ENCODE data around the gene SHISA9.
"Not testable (repeated sequence)": the region's sequence is repeated elsewhere in the genome, so short reads cannot be mapped to it uniquely, and the experiment has no call there.

Gene SHISA9

GRCh38 chr16:12900599-12901203, 697 bp upstream of the SHISA9 start:
- DNase-seq, result no peak

DNA sequence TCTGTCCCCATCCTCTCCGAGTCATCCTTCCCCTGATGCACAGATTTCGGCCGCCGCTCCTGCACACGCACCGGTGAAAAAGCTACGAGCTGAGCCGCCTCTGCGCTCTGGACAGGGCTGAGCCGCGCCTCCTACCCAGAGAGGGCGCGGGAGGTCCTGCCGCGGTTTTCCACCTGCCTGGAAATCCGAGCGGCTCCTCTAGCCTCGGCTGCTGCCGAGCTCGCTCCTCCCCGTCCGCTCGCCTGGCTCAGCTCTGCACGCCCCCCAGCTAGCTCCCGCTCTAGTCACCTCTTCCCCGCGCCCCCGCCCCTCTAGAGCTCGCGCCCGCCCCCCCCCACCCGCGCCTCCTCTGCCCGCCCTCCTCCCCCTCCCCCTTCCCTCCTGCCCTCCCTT, 198 bp upstream of the SHISA9 start:
- no peak for DNase-seq

- no peak for DNase-seq
These were observed 1.3 kb downstream of the SHISA9 start for GRCh38 chr16:12902511-12903372.

- DNase-seq, result no peak
These were observed 2.3 kb downstream of the SHISA9 start for GRCh38 chr16:12903407-12904328.

DNA sequence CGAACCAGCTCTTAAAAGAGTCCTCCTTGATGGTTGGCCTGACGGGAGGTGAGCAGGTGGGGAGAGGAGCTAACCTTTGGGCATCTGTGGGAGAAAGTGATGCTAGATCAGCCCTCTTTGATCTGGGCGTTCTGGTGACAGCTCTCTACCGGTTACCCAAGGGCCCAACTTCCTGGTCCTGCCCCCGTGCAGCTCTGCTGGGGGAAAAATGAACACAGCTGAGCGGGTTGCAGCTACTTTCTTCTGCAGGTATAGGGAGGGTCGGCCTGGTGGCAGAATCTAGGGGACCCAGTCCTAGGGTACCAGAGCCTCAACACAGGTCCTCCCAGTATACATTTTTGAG, 2.9 kb downstream of the SHISA9 start:
- DNase-seq, result no peak

DNA sequence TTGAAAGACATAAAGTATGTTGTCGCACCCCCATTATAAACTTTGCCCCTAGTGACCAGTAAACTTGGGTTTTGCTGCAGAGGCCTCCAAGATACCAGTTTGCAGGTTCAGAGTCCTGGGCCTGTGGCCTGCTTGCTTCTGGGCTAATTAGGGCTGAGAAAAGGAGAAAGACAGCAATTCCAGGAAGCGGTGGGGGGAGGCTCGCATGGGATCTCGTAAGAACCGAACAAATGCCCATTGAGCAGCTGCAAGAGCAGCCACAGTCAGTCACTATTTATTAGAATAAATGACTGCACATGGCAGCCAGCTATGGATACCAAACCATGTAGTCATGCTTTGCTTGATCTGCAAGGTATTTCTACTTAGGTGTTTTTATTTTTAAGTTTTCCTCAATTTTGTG, 4.9 kb downstream of the SHISA9 start:
- no peak for DNase-seq

GRCh38 chr16:12906765-12907516, 5.5 kb downstream of the SHISA9 start:
- no peak for DNase-seq

DNA sequence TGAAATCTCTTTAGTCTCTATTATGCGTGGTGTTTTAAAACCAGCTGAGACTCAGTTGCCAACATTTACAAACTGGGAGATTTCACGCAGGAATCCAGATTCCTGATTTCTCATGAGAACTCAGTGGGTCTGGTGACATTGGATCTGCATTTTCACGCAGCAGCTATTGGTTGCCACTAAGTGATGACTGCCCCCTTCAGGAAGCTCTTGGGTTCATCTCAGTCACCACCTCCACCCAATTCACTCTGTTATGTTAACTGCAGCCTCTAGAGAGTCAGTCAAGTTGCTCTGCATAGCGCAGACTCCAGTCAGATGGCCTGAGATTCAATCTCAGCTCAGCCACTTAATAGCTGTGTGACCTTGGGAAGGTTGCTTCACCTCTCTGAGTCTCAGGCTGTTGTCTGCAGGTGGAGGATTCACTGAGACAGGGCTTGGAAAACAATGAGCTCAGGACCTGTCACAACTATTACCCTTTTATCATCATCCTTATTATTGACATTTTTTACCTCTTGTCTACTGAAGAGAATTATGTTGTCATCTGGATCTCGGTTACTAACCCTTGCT, 6.4 kb downstream of the SHISA9 start:
- no peak for DNase-seq

DNA sequence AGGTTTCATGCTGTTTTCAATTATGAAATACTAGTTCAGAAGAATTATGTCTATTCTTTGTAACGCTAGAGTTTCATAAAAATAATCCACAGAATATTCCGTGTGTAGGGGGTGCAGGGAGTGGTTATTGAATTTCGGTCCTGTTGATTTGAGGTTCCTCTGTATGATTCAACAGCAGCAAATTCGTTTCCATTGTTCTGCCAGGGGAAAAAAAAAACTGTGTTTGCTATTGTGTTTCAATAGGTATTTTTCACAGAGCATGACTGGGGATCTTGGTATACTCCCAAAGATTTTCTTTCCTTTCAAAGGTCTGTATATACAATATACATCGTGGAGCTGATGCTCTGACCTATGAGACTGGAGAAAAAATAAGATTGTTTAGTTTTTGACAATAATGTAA, 15.8 kb downstream of the SHISA9 start:
- no peak for DNase-seq

GRCh38 chr16:12917653-12918052, 16.3 kb downstream of the SHISA9 start:
- DNase-seq, result no peak

DNA sequence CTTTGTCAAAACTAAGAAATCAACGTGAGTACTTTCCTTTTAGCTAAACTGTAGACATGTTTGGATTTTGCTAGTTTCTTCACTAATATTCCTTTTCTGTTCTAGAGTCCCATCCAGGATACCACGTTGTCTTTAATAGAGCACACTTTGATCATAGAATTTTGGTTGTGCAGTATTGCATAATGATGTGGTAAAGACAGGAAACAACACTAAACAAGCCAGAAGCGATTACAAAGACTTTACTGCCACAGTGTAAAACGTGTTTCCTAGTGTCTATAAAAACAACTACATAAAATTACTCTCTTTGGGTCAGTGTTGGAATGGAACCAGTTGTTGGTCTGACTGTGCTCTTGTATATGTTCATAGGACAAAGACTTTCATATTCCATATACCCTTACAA, 19.3 kb downstream of the SHISA9 start:
- DNase-seq, result no peak

DNA sequence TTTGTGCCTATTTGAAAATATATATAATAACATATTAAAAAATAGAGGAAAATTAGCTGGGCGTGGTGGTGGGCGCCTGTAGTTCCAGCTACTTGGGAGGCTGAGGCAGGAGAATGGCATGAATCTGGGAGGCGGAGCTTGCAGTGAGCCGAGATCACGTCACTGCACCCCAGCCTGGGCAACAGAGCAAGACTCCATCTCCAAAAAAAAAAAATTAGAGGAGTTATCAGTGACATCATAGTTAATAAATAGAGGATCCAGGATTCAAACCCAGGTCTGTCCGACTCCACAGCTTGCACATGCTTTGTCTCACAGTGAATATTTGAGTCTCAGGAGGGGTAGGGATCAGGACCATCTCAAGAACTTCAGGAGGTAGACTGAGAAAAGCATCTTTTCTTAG, 22.2 kb downstream of the SHISA9 start:
- not testable (repeated sequence) for DNase-seq

DNA sequence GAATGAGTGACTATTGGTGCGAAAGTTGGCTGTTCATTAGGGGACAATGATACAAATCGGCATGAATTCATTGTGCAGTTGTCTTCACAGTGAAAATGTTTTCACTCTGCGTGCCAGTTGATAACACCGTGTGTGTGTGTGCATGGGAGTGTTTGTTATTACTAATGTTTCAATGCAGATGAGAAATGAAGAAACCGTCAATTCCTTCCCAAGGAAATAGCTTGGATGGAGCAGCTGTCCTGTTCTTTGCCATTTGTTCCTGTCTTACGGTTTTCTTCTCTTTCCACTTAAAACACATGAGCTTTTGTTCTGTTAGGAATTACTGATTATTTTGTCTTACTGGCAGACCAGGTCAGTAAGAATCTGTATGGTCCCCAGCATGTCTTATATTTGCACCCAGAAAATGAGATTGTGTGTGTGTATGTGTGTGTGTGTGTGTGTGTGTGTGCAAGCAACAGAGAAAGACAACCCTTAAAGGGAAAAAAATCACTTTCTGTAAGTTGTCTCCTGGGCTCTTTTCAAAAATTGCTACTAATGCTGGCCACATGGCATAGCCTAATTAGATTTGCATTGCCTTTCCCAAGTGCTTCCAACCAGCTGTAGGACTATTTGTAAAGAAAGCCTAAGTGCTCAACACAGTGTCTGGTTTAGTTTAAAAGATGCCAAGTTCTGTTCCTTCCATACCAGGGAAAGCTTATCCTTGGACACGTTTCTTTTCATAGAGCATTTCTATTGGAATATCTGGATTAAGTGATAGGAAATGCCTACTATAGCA, 23.8 kb downstream of the SHISA9 start:
- DNase-seq, result no peak

DNA sequence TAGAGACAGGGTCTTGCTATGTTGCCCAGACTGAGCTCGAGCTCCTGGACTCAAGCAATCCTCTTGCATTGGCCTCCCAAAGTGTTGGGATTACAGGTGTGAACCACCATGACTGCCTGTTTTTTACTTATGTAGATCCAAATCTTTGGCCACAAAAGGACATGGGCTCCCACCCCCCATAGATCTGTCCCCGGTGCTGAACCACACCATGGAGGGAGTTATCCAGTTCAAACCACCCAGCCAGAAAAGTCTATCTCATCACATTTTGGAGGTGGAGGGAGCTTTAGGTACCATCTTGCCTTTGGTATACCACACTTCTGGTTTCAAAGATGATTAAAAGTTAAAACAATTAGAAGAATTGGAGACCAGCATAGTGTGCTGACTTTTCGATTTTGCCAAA, 26.2 kb downstream of the SHISA9 start:
- no peak for DNase-seq

GRCh38 chr16:12930881-12931280, 29.5 kb downstream of the SHISA9 start:
- DNase-seq, result no peak

GRCh38 chr16:12936391-12936790, 35.0 kb downstream of the SHISA9 start:
- DNase-seq, result no peak

GRCh38 chr16:12941896-12942295, 40.5 kb downstream of the SHISA9 start:
- no peak for DNase-seq

- no peak for DNase-seq
These were observed 41.5 kb downstream of the SHISA9 start for GRCh38 chr16:12942861-12943260.

DNA sequence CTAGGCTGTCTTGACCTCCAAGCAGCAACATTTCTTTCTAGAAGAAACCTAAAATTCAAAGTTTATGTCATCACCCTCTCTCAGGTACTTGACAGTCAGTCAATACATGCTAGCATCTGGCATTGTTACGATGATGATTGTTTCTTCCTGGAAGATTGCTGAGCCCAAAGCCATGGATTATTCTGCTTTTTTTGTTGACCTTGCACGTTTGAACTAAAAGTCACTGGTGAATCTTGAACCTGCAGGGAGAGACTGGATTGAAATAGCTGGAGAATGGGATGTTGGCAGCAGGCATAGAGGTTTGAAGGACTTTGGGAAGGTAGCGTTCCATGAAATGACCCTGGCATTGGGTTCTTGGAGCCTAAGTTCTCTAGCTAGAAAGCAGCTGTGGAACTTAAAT, 42.9 kb downstream of the SHISA9 start:
- DNase-seq, result no peak

GRCh38 chr16:12951392-12951791, 50.0 kb downstream of the SHISA9 start:
- no peak for DNase-seq

GRCh38 chr16:12951976-12952375, 50.6 kb downstream of the SHISA9 start:
- DNase-seq, result no peak

- DNase-seq, result no peak
These were observed 57.0 kb downstream of the SHISA9 start for GRCh38 chr16:12958366-12958765.

All from bone marrow (tissue), 2 donors.